HepG2 (cell line): Measurements from ENCODE around the gene UNC5A. TPM values are rescaled to one million over a fixed set of nuclear protein-coding genes. Genes with fewer than 3 reads are reported as not detected.

Source experiments
- ATAC-seq: fragments of 200-7000 bp; cut with Tn5 transposase; 3 replicates; pipeline ENCODE4 v1.9.1; 2020; ENCODE audit warnings: mild to moderate bottlenecking, moderate library complexity
- BruUV-seq: library from RNA; stranded (reverse); fragments of 400-500 nt; replicated peaks from 2 replicates; lab custom pipeline; 2021; lab: Mats Ljungman, UMichigan
- CTCF ChIA-PET: fragments of 300-600 bp; formaldehyde crosslinking; extraction: SDS; loops from one replicate; lab custom pipeline; 2021; ENCODE audit warnings: low total read pairs, inconsistent platforms, low intra/inter-chr PET ratio; lab: Yijun Ruan, JAX
- POLR2A ChIA-PET: fragments of 350-600 bp; sonication (Branson Sonifier 250); formaldehyde crosslinking; loops from one replicate; lab custom pipeline; 2020; ENCODE audit warnings: antibody characterized with exemption, inconsistent platforms; lab: Yijun Ruan, JAX
- DNase-seq: peaks from one replicate; pipeline ENCODE4 v3.0.0-alpha.2; 2015; ENCODE audit warnings: low spot score
- FAIRE-seq: peaks from 3 replicates; lab custom pipeline; 2011; peaks lifted over from hg19 to GRCh38; lab: Jason Lieb, UNC
- H2AFZ ChIP-seq: one replicate; pipeline ENCODE4 v1.6.1; 2011; ENCODE audit warnings: low read length, inconsistent platforms
- H3K27ac ChIP-seq: fragments of 300-600 bp; 3 replicates; pipeline ENCODE4 v1.8.0; 2011; ENCODE audit warnings: mixed run types, mild to moderate bottlenecking, mixed read lengths, low read length, inconsistent platforms; ENCODE audit not compliant: insufficient read depth; ENCODE audit errors: extremely low read length
- H3K27me3 ChIP-seq, 2 experiments: fragments of 200-600 bp in 1 of 2; 2 replicates in 1 of 2; 3 replicates in 1 of 2; pipeline versions ENCODE4 v1.6.0 to v1.8.0; 2011; ENCODE audit warnings: low read length in 2 of 2, mild to moderate bottlenecking in 2 of 2, moderate library complexity in 2 of 2, inconsistent platforms in 1 of 2; ENCODE audit not compliant: insufficient read depth in 2 of 2, control insufficient read depth in 1 of 2
- H3K36me3 ChIP-seq, 2 experiments: fragments of 200-600 bp in 1 of 2; replicated peaks in 1 of 2; 2 replicates in 1 of 2; 3 replicates in 1 of 2; pipeline versions ENCODE4 v1.5.1 to v1.8.0; 2011; ENCODE audit warnings: low read length in 2 of 2, inconsistent platforms in 1 of 2; ENCODE audit not compliant: insufficient read depth in 2 of 2, control insufficient read depth in 1 of 2
- H3K4me1 ChIP-seq: 2 replicates; pipeline ENCODE4 v1.5.1; 2012; ENCODE audit warnings: low read length, inconsistent platforms; ENCODE audit not compliant: insufficient read depth
- H3K4me2 ChIP-seq: 2 replicates; pipeline ENCODE4 v1.6.0; 2011; ENCODE audit warnings: low read depth, low read length, inconsistent platforms
- H3K4me3 ChIP-seq, 3 experiments: fragments of 200-600 bp in 1 of 3; sonication (generic), shearing (Covaris generic) in 1 of 3; replicated peaks in 1 of 3; 2 replicates each; pipeline ENCODE4 v1.5.1; 2011 to 2016; ENCODE audit warnings: low read length in 3 of 3, inconsistent platforms in 2 of 3, low read depth in 2 of 3, mild to moderate bottlenecking in 2 of 3, control low read depth in 1 of 3, mixed read lengths in 1 of 3; ENCODE audit not compliant: insufficient read depth in 1 of 3
- H3K79me2 ChIP-seq: one replicate; pipeline ENCODE4 v1.6.1; 2011; ENCODE audit warnings: low read length, inconsistent platforms; ENCODE audit not compliant: insufficient read depth
- H3K9ac ChIP-seq: 2 replicates; pipeline ENCODE4 v1.6.0; 2011; ENCODE audit warnings: mild to moderate bottlenecking, low read depth, low read length, inconsistent platforms; ENCODE audit not compliant: insufficient read depth
- H3K9me3 ChIP-seq: 2 replicates; pipeline ENCODE4 v1.5.1; 2012; ENCODE audit warnings: mild to moderate bottlenecking, low read length
- H4K20me1 ChIP-seq: 2 replicates; pipeline ENCODE4 v1.6.0; 2011; ENCODE audit warnings: inconsistent platforms, mild to moderate bottlenecking, low read length, moderate library complexity; ENCODE audit not compliant: insufficient read depth
- BCLAF1 ChIP-seq: fragments of 450-650 bp; IDR thresholded peaks from 2 replicates; pipeline ENCODE4 v1.6.1; 2017; ENCODE audit warnings: mild to moderate bottlenecking
- DNMT3B ChIP-seq: conservative IDR thresholded peaks from 2 replicates; pipeline ENCODE4 v1.6.1; 2016; ENCODE audit warnings: missing biosample characterization, control low read depth
- KLF6 ChIP-seq: IDR thresholded peaks from 2 replicates; pipeline ENCODE4 v1.8.0; 2016; ENCODE audit warnings: missing biosample characterization, missing genetic modification reagents
- LRRFIP1 ChIP-seq: sonication (generic); formaldehyde crosslinking; conservative IDR thresholded peaks from 2 replicates; pipeline ENCODE4 v1.4.0; 2020; ENCODE audit warnings: missing genetic modification reagents
- MLLT10 ChIP-seq: sonication (generic); formaldehyde crosslinking; IDR thresholded peaks from 2 replicates; pipeline ENCODE4 v1.4.0; 2020; ENCODE audit warnings: missing genetic modification reagents
- SCMH1 ChIP-seq: sonication (generic); formaldehyde crosslinking; IDR thresholded peaks from 2 replicates; pipeline ENCODE4 v1.9.0; 2021; ENCODE audit warnings: missing genetic modification reagents, mild to moderate bottlenecking, borderline replicate concordance
- ZNF713 ChIP-seq: sonication (generic); formaldehyde crosslinking; IDR thresholded peaks from 2 replicates; pipeline ENCODE4 v1.4.0; 2020; ENCODE audit warnings: mild to moderate bottlenecking, missing genetic modification reagents
- WGBS: methylation state at CpG from one replicate; pipeline ENCODE4 v1.1.6; 2017; ENCODE audit warnings: low lambda C conversion rate; 5-methylcytosine and 5-hydroxymethylcytosine counted together
- in situ Hi-C: cut with HindIII; loops from 2 replicates; pipeline ENCODE4 v1.10.0; 2017; ENCODE audit warnings: low pct_unique_long_range_greater_than_20kb; ENCODE audit not compliant: extremely low pct_ligation_motif_present
- intact Hi-C: fragments of 100-400 bp; cut with micrococcal nuclease; formaldehyde crosslinking; loops from one replicate; pipeline ENCODE4 v1.10.0; 2022; ENCODE audit not compliant: unreplicated experiment
- polyA plus RNA-seq, 8 experiments: library from polyadenylated mRNA; depleted of rRNA in 3 of 8; stranded (reverse) in 7 of 8; unstranded in 1 of 8; fragments of >200 nt; fragmentation: Illumina TruSeq in 4 of 8; extraction: Trizol in 4 of 8; gene quantifications; 2 replicates each; pipeline versions ENCODE4 v1.2.1 to v1.2.3, GENCODE V29; 2011 to 2016; ENCODE audit warnings: low read depth in 4 of 8, missing spikeins in 1 of 8, mixed read lengths in 1 of 8; ENCODE audit not compliant: insufficient read depth in 1 of 8
- total RNA-seq, 5 experiments: library from RNA; depleted of rRNA; stranded (reverse); fragments of >200 nt; fragmentation: Illumina TruSeq; extraction: Trizol; gene quantifications; 2 replicates each; pipeline ENCODE4 v1.2.3, GENCODE V29; 2016; ENCODE audit warnings: low read depth in 1 of 5

Gene UNC5A
- total and polyA plus RNA-seq, 2 of the 13 experiments (the other 11 are each of a cell fraction or from before 2014, with no cell fraction given): not detected

DNA sequence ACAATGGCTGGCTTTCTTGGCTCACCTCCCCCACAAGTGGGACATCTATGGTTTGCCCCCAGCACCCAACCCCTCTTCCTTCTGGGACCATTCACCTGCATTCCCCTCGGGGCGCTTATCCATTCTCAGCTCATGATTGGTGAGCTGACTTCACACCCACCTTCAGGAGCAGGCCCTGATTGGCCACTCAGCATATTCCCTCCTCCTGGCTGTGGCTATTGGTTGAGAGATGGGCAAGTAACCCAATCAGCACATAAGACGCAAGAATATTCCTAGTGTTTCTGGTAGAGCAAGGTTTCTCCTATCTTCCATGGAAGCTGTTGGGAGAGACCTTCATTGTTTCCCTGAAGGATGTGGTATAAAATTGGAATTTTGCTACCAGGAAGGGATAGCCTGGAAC lies 22.7 kb upstream of the UNC5A start:
- in situ Hi-C loops: no loop called here
- WGBS: 0% methylated on average over 3 of the region's 3 CpGs
- H3K9me3 ChIP-seq: no peaks in the 10 kb centered on the region
- H3K27me3 ChIP-seq: peaks cover 8 to 48% of the 10 kb centered on the region in 2 experiments; a peak in 4 of 5 replicates
- H3K79me2 ChIP-seq: no peaks in the 10 kb centered on the region
- POLR2A ChIA-PET: no interaction called here
- ATAC-seq (no peak), FAIRE-seq (no peak), DNase-seq (no peak)
- no peaks in the 10 kb centered on the region for H3K36me3 ChIP-seq
- no peak overlapping the region for H3K27ac ChIP-seq
- no TSS peak for BruUV-seq
- H3K9ac ChIP-seq: no peak overlapping the region
- no peaks in the 10 kb centered on the region for H3K4me1 ChIP-seq
- H3K4me3 ChIP-seq: no peak overlapping the region
- no peaks in the 10 kb centered on the region for H4K20me1 ChIP-seq
- TF ChIP-seq ZNF713 (CRISPR knock-in tag) (no peak), KLF6 (CRISPR knock-in tag) (no peak), DNMT3B (CRISPR knock-in tag) (no peak), SCMH1 (CRISPR knock-in tag) (no peak), BCLAF1 (no peak), MLLT10 (CRISPR knock-in tag) (no peak), LRRFIP1 (no peak)
- TF ChIP-seq, all 625 proteins: peak for 0
- no peak overlapping the region for H2AFZ ChIP-seq
- CTCF ChIA-PET: no interaction called here
- no peak overlapping the region for H3K4me2 ChIP-seq
- intact Hi-C loops: no loop called here
